Ishikawa (cell line): Measurements from ENCODE around the gene CPVL.

ENCODE experiments used
- CEBPB ChIP-seq: IDR thresholded peaks from 2 replicates; pipeline ENCODE4 v1.6.1; 2012
- CREB1 ChIP-seq: IDR thresholded peaks from 2 replicates; pipeline ENCODE4 v1.6.1; 2012; ENCODE audit warnings: low read depth
- EGR1 ChIP-seq: IDR thresholded peaks from 2 replicates; pipeline ENCODE4 v1.6.1; 2012
- EP300 ChIP-seq: IDR thresholded peaks from 2 replicates; pipeline ENCODE4 v1.6.1; 2012; ENCODE audit warnings: borderline replicate concordance
- FOXM1 ChIP-seq: IDR thresholded peaks from 2 replicates; pipeline ENCODE4 v1.6.1; 2012; ENCODE audit warnings: low read depth, borderline replicate concordance
- NFIC ChIP-seq: IDR thresholded peaks from 2 replicates; pipeline ENCODE4 v1.6.1; 2012
- RAD21 ChIP-seq: IDR thresholded peaks from 2 replicates; pipeline ENCODE4 v1.6.1; 2012; ENCODE audit warnings: low read depth
- TAF1 ChIP-seq: IDR thresholded peaks from 2 replicates; pipeline ENCODE4 v1.6.1; 2012; ENCODE audit warnings: low read depth, mild to moderate bottlenecking
- TEAD4 ChIP-seq: IDR thresholded peaks from 2 replicates; pipeline ENCODE4 v1.6.1; 2012
- YY1 ChIP-seq: IDR thresholded peaks from 2 replicates; pipeline ENCODE4 v1.6.1; 2012; ENCODE audit warnings: low read depth
- ZBTB7A ChIP-seq: IDR thresholded peaks from 2 replicates; pipeline ENCODE4 v1.6.1; 2012; ENCODE audit warnings: low read depth
- TF ChIP-seq, protein P1 (sequence below): IDR thresholded peaks from 2 replicates; pipeline ENCODE4 v1.6.1; 2012; ENCODE audit warnings: low read depth, mild to moderate bottlenecking
- TF ChIP-seq, protein P2 (sequence below): IDR thresholded peaks from 2 replicates; pipeline ENCODE4 v1.6.1; 2012
- TF ChIP-seq, protein P3 (sequence below): IDR thresholded peaks from 2 replicates; pipeline ENCODE4 v1.6.1; 2012

DNA sequence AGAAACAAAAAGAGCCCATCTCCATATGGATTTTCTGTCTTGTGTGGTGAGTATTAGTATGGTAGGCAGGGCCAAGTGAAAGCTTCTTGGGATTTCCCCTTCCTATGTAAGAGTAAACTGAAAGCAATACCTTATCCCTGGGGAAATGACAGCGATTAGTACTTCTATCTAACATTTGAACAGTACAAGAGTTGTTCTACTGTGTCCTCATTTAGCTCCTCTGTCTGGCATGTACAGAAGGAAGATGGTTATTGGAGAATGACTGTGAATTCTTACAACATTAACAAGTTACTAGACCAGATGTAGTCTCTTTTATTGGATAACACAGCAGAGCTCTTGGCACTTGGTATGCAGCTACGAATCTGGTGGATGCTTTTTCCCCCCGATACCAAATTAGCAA lies 170.3 kb downstream of the CPVL start:
- TF ChIP-seq, protein P1, sequence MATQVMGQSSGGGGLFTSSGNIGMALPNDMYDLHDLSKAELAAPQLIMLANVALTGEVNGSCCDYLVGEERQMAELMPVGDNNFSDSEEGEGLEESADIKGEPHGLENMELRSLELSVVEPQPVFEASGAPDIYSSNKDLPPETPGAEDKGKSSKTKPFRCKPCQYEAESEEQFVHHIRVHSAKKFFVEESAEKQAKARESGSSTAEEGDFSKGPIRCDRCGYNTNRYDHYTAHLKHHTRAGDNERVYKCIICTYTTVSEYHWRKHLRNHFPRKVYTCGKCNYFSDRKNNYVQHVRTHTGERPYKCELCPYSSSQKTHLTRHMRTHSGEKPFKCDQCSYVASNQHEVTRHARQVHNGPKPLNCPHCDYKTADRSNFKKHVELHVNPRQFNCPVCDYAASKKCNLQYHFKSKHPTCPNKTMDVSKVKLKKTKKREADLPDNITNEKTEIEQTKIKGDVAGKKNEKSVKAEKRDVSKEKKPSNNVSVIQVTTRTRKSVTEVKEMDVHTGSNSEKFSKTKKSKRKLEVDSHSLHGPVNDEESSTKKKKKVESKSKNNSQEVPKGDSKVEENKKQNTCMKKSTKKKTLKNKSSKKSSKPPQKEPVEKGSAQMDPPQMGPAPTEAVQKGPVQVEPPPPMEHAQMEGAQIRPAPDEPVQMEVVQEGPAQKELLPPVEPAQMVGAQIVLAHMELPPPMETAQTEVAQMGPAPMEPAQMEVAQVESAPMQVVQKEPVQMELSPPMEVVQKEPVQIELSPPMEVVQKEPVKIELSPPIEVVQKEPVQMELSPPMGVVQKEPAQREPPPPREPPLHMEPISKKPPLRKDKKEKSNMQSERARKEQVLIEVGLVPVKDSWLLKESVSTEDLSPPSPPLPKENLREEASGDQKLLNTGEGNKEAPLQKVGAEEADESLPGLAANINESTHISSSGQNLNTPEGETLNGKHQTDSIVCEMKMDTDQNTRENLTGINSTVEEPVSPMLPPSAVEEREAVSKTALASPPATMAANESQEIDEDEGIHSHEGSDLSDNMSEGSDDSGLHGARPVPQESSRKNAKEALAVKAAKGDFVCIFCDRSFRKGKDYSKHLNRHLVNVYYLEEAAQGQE, result no peak
- no peak for TF ChIP-seq ZBTB7A
- TF ChIP-seq NFIC, result no peak
- TF ChIP-seq CREB1, result no peak
- no peak for TF ChIP-seq YY1
- no peak for TF ChIP-seq EGR1
- TF ChIP-seq, protein P2, sequence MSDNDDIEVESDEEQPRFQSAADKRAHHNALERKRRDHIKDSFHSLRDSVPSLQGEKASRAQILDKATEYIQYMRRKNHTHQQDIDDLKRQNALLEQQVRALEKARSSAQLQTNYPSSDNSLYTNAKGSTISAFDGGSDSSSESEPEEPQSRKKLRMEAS, result no peak
- no peak for TF ChIP-seq FOXM1
- no peak for TF ChIP-seq CEBPB
- TF ChIP-seq EP300, result no peak
- no peak for TF ChIP-seq TEAD4
- TF ChIP-seq TAF1, result no peak
- TF ChIP-seq, protein P3, sequence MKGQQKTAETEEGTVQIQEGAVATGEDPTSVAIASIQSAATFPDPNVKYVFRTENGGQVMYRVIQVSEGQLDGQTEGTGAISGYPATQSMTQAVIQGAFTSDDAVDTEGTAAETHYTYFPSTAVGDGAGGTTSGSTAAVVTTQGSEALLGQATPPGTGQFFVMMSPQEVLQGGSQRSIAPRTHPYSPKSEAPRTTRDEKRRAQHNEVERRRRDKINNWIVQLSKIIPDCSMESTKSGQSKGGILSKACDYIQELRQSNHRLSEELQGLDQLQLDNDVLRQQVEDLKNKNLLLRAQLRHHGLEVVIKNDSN, result no peak
- TF ChIP-seq RAD21, result no peak
